HG02571 (cell line): Measurements from ENCODE around the gene DPP8.
"Not testable (repeated sequence)": the region's sequence is repeated elsewhere in the genome, so short reads cannot be mapped to it uniquely, and the experiment has no call there.

Experiments used
- ATAC-seq: cut with Tn5 transposase; IDR thresholded peaks from one replicate; pipeline ENCODE4 v1.9.1; 2021; ENCODE audit warnings: mild to moderate bottlenecking, moderate library complexity; ENCODE audit not compliant: unreplicated experiment

Gene DPP8

GRCh38 chr15:65406424-65407000, 111.0 kb downstream of the DPP8 start:
- ATAC-seq: no peak

GRCh38 chr15:65405791-65406423, 111.6 kb downstream of the DPP8 start:
- no peak for ATAC-seq

DNA sequence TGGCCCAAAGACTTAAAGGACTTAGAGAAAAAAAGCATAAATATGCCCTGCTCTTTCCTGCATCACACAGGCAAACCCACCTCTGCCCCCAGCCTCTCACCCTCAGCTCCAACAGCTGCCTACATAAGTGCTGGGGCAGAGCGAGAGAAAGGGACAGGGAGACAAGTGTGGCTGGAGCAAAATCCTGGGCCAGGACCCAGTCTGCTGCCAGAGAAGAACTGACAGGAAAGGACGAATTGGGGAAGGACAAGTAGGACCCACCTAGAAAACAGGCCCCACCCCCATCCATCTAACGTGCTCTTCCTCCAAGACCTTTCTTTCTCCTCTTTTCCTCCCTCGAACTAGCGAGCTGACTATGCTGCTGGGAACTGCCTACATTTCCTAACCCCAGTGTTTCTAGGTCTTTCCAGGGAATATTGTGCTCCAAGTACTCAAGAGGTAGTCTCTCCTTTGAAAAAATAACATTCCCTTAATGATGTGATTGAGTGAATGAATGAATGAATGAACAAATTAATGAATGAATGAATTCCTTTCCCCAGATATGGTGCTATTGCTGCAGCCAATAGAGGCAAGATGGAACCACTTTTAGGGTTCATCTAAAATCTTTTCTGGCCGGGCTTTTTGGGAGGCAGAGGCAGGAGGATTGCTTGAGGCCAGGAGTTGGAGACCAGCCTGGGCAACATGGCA, 113.2 kb downstream of the DPP8 start:
- no peak for ATAC-seq

DNA sequence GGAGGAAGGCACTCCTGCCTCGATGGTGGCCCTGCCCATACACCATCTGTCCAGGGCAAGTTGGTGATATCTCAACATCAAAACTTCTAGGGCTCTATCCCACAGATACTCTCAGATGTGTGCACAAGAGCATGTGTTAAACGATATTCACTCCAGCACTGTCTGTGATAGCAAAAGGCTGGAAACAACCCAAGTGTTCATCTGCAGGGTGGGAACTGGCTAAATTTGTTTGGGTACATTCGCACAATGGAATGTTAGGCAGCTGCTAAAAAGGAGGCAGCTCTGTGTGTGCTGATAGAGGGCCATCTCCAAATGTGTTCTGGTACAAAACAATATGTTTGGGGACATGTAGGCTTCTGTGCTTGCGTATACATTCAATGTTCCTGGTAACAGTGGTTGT, 114.5 kb downstream of the DPP8 start:
- ATAC-seq: no peak

GRCh38 chr15:65401611-65402240, 115.8 kb downstream of the DPP8 start:
- no peak for ATAC-seq

DNA sequence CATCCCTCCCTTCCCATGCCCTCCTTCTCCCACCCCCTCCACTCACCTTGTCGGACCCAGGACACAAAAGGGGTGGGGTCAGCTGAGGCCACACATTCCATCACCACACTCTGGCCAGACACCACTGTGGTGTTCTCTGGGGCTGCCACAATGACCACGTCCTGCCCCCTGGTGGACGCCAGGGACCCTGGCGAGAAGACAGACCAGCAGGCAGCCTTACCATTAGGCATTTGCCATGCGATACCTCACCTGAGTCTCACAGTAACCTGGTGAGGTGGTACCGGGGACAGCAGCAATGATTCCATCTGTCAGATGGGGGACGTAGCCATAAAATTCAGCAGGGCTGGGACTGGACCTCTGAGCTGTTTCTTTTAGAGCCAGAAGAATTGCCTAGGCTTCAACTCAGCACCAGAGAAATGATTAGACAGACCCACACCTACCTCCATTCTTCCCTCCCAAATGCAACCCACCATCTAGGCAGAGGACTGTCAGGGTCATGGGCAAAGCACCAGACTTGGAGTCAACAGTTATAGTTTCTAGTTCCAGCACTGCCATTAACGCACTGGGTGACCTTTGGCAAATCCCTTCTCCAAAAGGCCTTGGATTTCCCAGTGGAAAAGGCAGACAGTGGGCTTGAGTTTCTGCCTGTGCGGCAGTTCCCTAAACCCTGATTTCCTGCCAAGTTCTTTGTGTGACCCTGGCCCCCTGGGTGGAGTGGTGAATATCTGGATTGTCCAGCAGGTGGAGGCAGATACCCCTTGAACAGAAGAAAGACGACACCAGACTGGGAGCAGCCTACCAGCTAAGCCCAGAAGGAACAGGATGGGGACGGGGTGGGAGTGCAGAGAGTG, 116.5 kb downstream of the DPP8 start:
- no peak for ATAC-seq

DNA sequence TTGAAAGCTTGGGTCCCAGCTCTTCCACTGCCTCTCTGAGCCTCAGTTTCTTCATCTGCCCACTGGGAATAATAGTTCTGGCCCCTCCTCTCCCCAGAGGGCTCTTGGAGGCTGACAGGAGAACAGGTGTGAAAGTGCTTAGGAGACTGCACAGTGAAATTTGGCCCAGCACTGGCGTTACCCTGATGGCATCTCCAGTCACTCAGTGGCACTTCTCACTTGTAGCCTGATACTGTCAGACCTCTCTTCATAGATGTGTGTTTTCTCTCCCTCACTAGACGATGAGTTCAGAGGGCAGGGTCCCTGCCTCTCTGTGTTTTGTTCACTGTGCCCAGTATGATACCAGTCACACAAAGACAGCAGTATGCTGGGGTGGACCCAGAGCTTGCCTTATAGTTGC, 117.5 kb downstream of the DPP8 start:
- no peak for ATAC-seq

- no peak for ATAC-seq
Observed at GRCh38 chr15:65399001-65399706, 118.3 kb downstream of the DPP8 start.

- ATAC-seq: not testable (repeated sequence)
Observed at GRCh38 chr15:65398486-65398885, 119.0 kb downstream of the DPP8 start.

GRCh38 chr15:65396965-65397317, 120.5 kb downstream of the DPP8 start:
- ATAC-seq: no peak

DNA sequence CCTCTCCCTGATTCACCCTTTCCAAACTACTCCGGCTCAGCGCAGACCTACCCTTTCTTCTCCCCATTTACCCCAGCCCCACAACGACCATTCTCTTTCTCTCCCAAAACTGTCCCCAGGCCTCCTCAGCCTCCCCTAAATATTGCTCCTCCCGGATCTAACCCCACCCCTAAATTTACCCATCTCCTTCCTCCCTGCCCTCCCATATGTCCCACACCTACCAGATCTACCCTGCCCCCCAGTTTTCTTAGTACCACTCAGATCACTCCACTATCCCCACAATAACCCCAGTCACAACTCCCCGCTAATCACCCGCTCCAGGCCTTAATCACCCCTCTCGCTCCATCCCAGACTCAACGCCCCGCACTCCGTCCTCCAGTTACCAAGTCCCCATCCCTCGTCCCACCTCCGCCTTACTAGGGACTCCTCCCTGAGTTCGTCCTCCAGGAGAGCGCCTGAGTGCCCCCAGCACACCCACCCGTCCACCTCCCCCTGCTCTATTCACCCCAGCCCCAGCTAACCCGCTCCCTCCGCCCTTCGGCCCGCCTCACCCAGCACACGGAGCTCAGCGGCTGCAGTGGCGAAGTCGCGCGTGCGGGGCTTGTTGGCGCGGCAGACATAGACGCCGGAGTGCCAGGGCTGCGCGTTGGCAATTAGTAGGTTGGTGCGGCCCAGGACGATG, 121.1 kb downstream of the DPP8 start:
- ATAC-seq: no peak

DNA sequence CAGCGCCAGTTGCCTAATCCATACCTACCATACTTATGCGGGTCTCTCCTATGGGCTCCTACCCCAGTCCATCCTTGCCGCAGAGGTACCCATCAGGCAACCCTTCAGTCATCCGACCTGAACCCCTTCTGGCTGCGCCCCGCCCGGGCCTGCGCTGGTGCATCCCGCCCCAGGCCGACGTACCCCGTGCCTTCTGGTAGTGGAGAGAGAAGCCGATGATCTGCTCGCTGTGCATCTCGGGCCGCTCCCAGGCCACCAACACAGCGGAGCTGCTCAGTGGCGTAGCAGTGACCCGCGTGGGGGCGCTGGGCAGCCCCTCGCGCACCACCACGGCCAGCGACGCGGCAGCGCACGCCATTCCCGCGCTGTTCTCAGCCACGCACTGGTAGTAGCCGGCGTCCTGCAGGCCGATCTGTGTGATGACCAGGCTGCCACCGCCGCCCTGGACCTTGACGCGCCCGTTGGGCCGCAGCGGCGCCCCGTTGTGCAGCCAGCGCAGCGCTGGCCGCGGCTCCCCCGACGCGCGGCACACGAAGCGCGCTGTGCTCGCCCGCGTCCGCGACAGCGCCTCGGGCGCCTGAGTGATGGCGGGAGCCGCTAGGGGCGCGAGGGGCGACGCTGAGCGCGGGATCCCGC, 121.8 kb downstream of the DPP8 start:
- ATAC-seq: no peak

- ATAC-seq: no peak
Observed at GRCh38 chr15:65394936-65395335, 122.6 kb downstream of the DPP8 start.

- no peak for ATAC-seq
Observed at GRCh38 chr15:65394280-65394789, 123.2 kb downstream of the DPP8 start.

DNA sequence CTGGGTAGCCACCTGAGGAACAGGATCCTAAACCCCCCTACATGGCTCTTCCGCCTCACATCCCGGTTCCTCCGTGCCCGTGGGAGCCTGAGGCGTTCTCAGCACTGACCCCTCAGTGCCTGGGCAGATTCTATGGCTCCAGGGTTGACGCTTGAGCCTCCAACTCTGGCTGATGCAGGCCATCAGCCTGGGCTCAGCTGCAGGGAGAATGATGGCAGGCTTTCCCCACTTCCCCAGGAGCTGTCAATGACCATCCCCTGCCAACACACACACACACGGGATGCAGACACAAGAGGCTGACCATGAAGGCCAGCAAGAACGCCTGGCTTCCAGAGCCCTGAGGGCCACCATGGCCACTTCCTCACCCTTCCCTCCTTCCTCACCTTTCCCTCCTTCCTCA, 123.9 kb downstream of the DPP8 start:
- no peak for ATAC-seq

- no peak for ATAC-seq
Observed at GRCh38 chr15:65393091-65393490, 124.4 kb downstream of the DPP8 start.
